Astrocyte (in vitro differentiated cells and primary cell): ENCODE results near the gene EMID1. TPM values are rescaled to one million over a fixed set of nuclear protein-coding genes. Genes with fewer than 3 reads are reported as not detected.

Experiments
- DNase-seq: peaks from one replicate; pipeline ENCODE4 v3.0.0-alpha.2; 2010; ENCODE audit warnings: low read depth
- FAIRE-seq: peaks from 2 replicates; lab custom pipeline; 2011; peaks lifted over from hg19 to GRCh38; lab: Jason Lieb, UNC
- H2AFZ ChIP-seq: 2 replicates; pipeline ENCODE4 v1.6.0; 2012; ENCODE audit warnings: low read depth, low read length, inconsistent platforms
- H3K27ac ChIP-seq: 2 replicates; pipeline ENCODE4 v1.5.1; 2011; ENCODE audit warnings: low read depth, low read length, inconsistent platforms
- H3K27me3 ChIP-seq: 2 replicates; pipeline ENCODE4 v1.6.0; 2011; ENCODE audit warnings: low read length, inconsistent platforms; ENCODE audit not compliant: insufficient read depth
- H3K36me3 ChIP-seq: 2 replicates; pipeline ENCODE4 v1.5.1; 2011; ENCODE audit warnings: low read length, inconsistent platforms; ENCODE audit not compliant: insufficient read depth
- H3K4me1 ChIP-seq: 2 replicates; pipeline ENCODE4 v1.5.1; 2011; ENCODE audit warnings: low read length, inconsistent platforms; ENCODE audit not compliant: insufficient read depth
- H3K4me2 ChIP-seq: 2 replicates; pipeline ENCODE4 v1.6.0; 2012; ENCODE audit warnings: low read length, inconsistent platforms
- H3K4me3 ChIP-seq: 2 replicates; pipeline ENCODE4 v1.5.1; 2011; ENCODE audit warnings: low read depth, mild to moderate bottlenecking, low read length, inconsistent platforms; ENCODE audit not compliant: insufficient read depth
- H3K79me2 ChIP-seq: 2 replicates; pipeline ENCODE4 v1.6.0; 2012; ENCODE audit warnings: mild to moderate bottlenecking, low read length, inconsistent platforms; ENCODE audit not compliant: insufficient read depth
- H3K9ac ChIP-seq: 2 replicates; pipeline ENCODE4 v1.6.0; 2012; ENCODE audit warnings: mild to moderate bottlenecking, low read length, inconsistent platforms
- H3K9me3 ChIP-seq: 2 replicates; pipeline ENCODE4 v1.5.1; 2012; ENCODE audit warnings: low read depth, mild to moderate bottlenecking, low read length, inconsistent platforms; ENCODE audit not compliant: insufficient read depth
- H4K20me1 ChIP-seq: 2 replicates; pipeline ENCODE4 v1.6.0; 2012; ENCODE audit warnings: low read length, inconsistent platforms; ENCODE audit not compliant: insufficient read depth
- H3K27ac Mint-ChIP-seq: one replicate; pipeline ENCODE4 v1.8.0; 2021; ENCODE audit warnings: mild to moderate bottlenecking, mixed read lengths; ENCODE audit not compliant: unreplicated experiment
- H3K27me3 Mint-ChIP-seq: one replicate; pipeline ENCODE4 v1.8.0; 2021; ENCODE audit warnings: low read depth, mixed read lengths; ENCODE audit not compliant: unreplicated experiment
- H3K36me3 Mint-ChIP-seq: one replicate; pipeline ENCODE4 v1.8.0; 2021; ENCODE audit warnings: low read depth, mixed read lengths; ENCODE audit not compliant: unreplicated experiment
- H3K4me1 Mint-ChIP-seq: one replicate; pipeline ENCODE4 v1.8.0; 2021; ENCODE audit warnings: low read depth, mixed read lengths; ENCODE audit not compliant: unreplicated experiment
- H3K4me3 Mint-ChIP-seq: one replicate; pipeline ENCODE4 v1.8.0; 2021; ENCODE audit warnings: mild to moderate bottlenecking, moderate library complexity, mixed read lengths; ENCODE audit not compliant: unreplicated experiment
- H3K9me3 Mint-ChIP-seq: one replicate; pipeline ENCODE4 v1.8.0; 2021; ENCODE audit warnings: mild to moderate bottlenecking, mixed read lengths; ENCODE audit not compliant: unreplicated experiment
- CTCF ChIP-seq: IDR thresholded peaks from 2 replicates; pipeline ENCODE4 v1.5.1; 2011; ENCODE audit warnings: low read depth, mild to moderate bottlenecking, inconsistent platforms, low read length, moderate library complexity; ENCODE audit not compliant: insufficient read depth
- EZH2 ChIP-seq: IDR thresholded peaks from 2 replicates; pipeline ENCODE4 v1.6.1; 2012; ENCODE audit warnings: mild to moderate bottlenecking, low read length, inconsistent platforms; ENCODE audit not compliant: insufficient read depth
- total RNA-seq: library from RNA; stranded (reverse); gene quantifications from 2 replicates; pipeline ENCODE4 v1.2.1, GENCODE V29; 2021

The EMID1 gene
- total RNA-seq, 1 donor from 2014 or later: 0.34 TPM

GRCh38 chr22:29165321-29166060 is 40.2 kb upstream of the EMID1 start:
- no peak overlapping the region for H2AFZ ChIP-seq
- Mint-ChIP-seq H3K36me3 (no peaks in the 10 kb centered on the region), H3K27me3 (peaks cover 47% of the 10 kb centered on the region), H3K4me1 (no peaks in the 10 kb centered on the region), H3K27ac (no peak overlapping the region), H3K9me3 (no peaks in the 10 kb centered on the region), H3K4me3 (no peak overlapping the region)
- H3K27me3 ChIP-seq: no peaks in the 10 kb centered on the region
- no peak overlapping the region for H3K27ac ChIP-seq
- FAIRE-seq: no peak
- H3K4me2 ChIP-seq: no peak overlapping the region
- no peak for DNase-seq
- no peaks in the 10 kb centered on the region for H3K36me3 ChIP-seq
- H3K4me1 ChIP-seq: no peaks in the 10 kb centered on the region
- H4K20me1 ChIP-seq: no peaks in the 10 kb centered on the region
- H3K79me2 ChIP-seq: no peaks in the 10 kb centered on the region
- TF ChIP-seq CTCF (no peak), EZH2 (no peak)
- no peak overlapping the region for H3K9ac ChIP-seq
- no peaks in the 10 kb centered on the region for H3K9me3 ChIP-seq
- H3K4me3 ChIP-seq: no peak overlapping the region

- Mint-ChIP-seq H3K9me3 (no peaks in the 10 kb centered on the region), H3K4me1 (no peaks in the 10 kb centered on the region), H3K27ac (no peak overlapping the region), H3K36me3 (no peaks in the 10 kb centered on the region), H3K4me3 (no peak overlapping the region), H3K27me3 (peaks cover 44% of the 10 kb centered on the region)
- H3K9ac ChIP-seq: no peak overlapping the region
- H4K20me1 ChIP-seq: no peaks in the 10 kb centered on the region
- FAIRE-seq (no peak), DNase-seq (no peak)
- H3K27ac ChIP-seq: no peak overlapping the region
- H3K4me3 ChIP-seq: no peak overlapping the region
- no peak for TF ChIP-seq EZH2
- TF ChIP-seq CTCF: no peak
- H3K4me2 ChIP-seq: no peak overlapping the region
- no peaks in the 10 kb centered on the region for H3K36me3 ChIP-seq
- H3K9me3 ChIP-seq: no peaks in the 10 kb centered on the region
- no peaks in the 10 kb centered on the region for H3K79me2 ChIP-seq
- H3K4me1 ChIP-seq: no peaks in the 10 kb centered on the region
- no peaks in the 10 kb centered on the region for H3K27me3 ChIP-seq
- no peak overlapping the region for H2AFZ ChIP-seq
Measured at GRCh38 chr22:29166180-29166579, 39.5 kb upstream of the EMID1 start.
